ENCODE measurements around the gene GUK1. TPM values are rescaled to one million over a fixed set of nuclear protein-coding genes. Genes with fewer than 3 reads are reported as not detected.

The GUK1 gene
- total and polyA plus RNA-seq, 2 of the 8 experiments (the other 6 are each of a cell fraction or from before 2014, with no cell fraction given), result 68.5 to 183 TPM

- no peak overlapping the region for H4K91ac ChIP-seq (replicated peaks; ENCODE audit: insufficient read length, low read length)
- peaks cover 0 to 43% of the 10 kb centered on the region in 2 experiments; a peak in 3 of 4 replicates for H3K79me2 ChIP-seq (ENCODE audit: control insufficient read depth in 1 of 2, insufficient read depth in 2 of 2, low read length in 2 of 2)
- DNase-seq (ENCODE audit: low read depth in 1 of 2, low spot score in 2 of 2), result no peak
- H4K8ac ChIP-seq (ENCODE audit: extremely low read depth, insufficient read depth, low read length), result no peak overlapping the region
- no peak overlapping the region for H3K18ac ChIP-seq (ENCODE audit: extremely low read depth, low read length)
- H3K9ac ChIP-seq (replicated peaks in 1 of 4; ENCODE audit: extremely low read depth in 1 of 4, low read depth in 3 of 4, low read length in 3 of 4), result no peak overlapping the region
- no peak overlapping the region for H2AK5ac ChIP-seq (ENCODE audit: low read depth, low read length)
- no peak overlapping the region for H3K4me3 ChIP-seq (ENCODE audit: extremely low read depth in 1 of 4, insufficient read depth in 2 of 4, low read depth in 3 of 4, low read length in 4 of 4)
- H3K14ac ChIP-seq (ENCODE audit: insufficient read length), result no peak overlapping the region
- no peak overlapping the region for H2BK20ac ChIP-seq (ENCODE audit: low read length)
- H2BK120ac ChIP-seq (replicated peaks; ENCODE audit: low read depth, low read length), result no peak overlapping the region
- H3K36me3 ChIP-seq (ENCODE audit: control insufficient read depth in 2 of 4, insufficient read depth in 4 of 4, low read length in 3 of 4), result no peaks in the 10 kb centered on the region
- peaks cover 23% of the 10 kb centered on the region for H3K79me1 ChIP-seq (ENCODE audit: low read depth, low read length)
- no peak overlapping the region for H2BK5ac ChIP-seq (ENCODE audit: low read depth, low read length)
- no peak overlapping the region for H2AFZ ChIP-seq (ENCODE audit: low read length)
- POLR2A ChIA-PET (ENCODE audit: partially characterized antibody), result interaction anchor here (0.7 to 3.9 kb wide), 6 partner anchors 8 to 69 kb away, joined by 3 to 30 read pairs (median 4); partner anchors contain the start of genes GJC2 and IBA57
- TF ChIP-seq RAD21 (IDR thresholded peaks at IDR 0.05 in 1 of 2, conservative IDR thresholded peaks at IDR 0.05 in 1 of 2; ENCODE audit: low read depth in 2 of 2, low read length in 2 of 2) (no peak), TCF12 (IDR thresholded peaks at IDR 0.05; ENCODE audit: low read depth, low read length) (no peak), KDM1A (IDR thresholded peaks at IDR 0.05; ENCODE audit: borderline replicate concordance, low read length) (no peak), SIX5 (IDR thresholded peaks at IDR 0.05; ENCODE audit: low read depth, low read length) (no peak), EGR1 (IDR thresholded peaks at IDR 0.05; ENCODE audit: borderline replicate concordance, low read depth, low read length) (no peak), RXRA (IDR thresholded peaks at IDR 0.05; ENCODE audit: insufficient read depth, low read depth, low read length) (no peak), JUN (IDR thresholded peaks at IDR 0.05; ENCODE audit: low read depth, low read length) (no peak), RFX5 (IDR thresholded peaks at IDR 0.05; ENCODE audit: borderline replicate concordance, low read depth, low read length) (no peak), CEBPB (IDR thresholded peaks at IDR 0.05; ENCODE audit: low read depth, low read length) (no peak), TAF1 (IDR thresholded peaks at IDR 0.05; ENCODE audit: low read depth, low read length) (no peak), POU5F1 (IDR thresholded peaks at IDR 0.05; ENCODE audit: low read depth, low read length) (no peak)
- no peak overlapping the region for H3K4me2 ChIP-seq (ENCODE audit: insufficient read depth in 1 of 2, low read depth in 2 of 2, low read length in 2 of 2)
- no peak overlapping the region for H3K23ac ChIP-seq (ENCODE audit: insufficient read length)
- no peak overlapping the region for H3K56ac ChIP-seq (replicated peaks; ENCODE audit: insufficient read length, low read depth, low read length)
- no peak overlapping the region for H3K27ac ChIP-seq (ENCODE audit: low read depth, low read length)
- H3K4me1 ChIP-seq (replicated peaks in 1 of 4; ENCODE audit: control insufficient read depth in 3 of 4, insufficient read depth in 4 of 4, low read length in 3 of 4), result peaks cover 0 to 10% (median 6%) of the 10 kb centered on the region in 4 experiments; a peak in 5 of 7 replicates
- H3K27me3 ChIP-seq (replicated peaks in 1 of 4; ENCODE audit: control insufficient read depth in 3 of 4, extremely low read depth in 1 of 4, insufficient read depth in 3 of 4, low read length in 3 of 4), result peaks cover 0 to 4% (median under 1%) of the 10 kb centered on the region in 4 experiments; a peak in 2 of 7 replicates
- no peaks in the 10 kb centered on the region for H3K9me3 ChIP-seq (ENCODE audit: insufficient read depth in 2 of 2, low read depth in 1 of 2, low read length in 1 of 2)
- H2BK15ac ChIP-seq (ENCODE audit: low read length), result no peak overlapping the region
- peaks cover 8 to 27% of the 10 kb centered on the region in 2 experiments for H4K20me1 ChIP-seq (replicated peaks in 1 of 2; ENCODE audit: control insufficient read depth in 1 of 2, insufficient read depth in 2 of 2, low read length in 2 of 2)
- CTCF ChIA-PET (ENCODE audit: partially characterized antibody), result interaction anchor here (1.4 to 1.8 kb wide), 5 partner anchors 11 to 138 kb away, joined by 3 to 12 read pairs (median 5); partner anchors contain the start of gene IBA57
- H3K4ac ChIP-seq (replicated peaks; ENCODE audit: insufficient read length, low read depth, low read length), result no peak overlapping the region
- no peak overlapping the region for H2BK12ac ChIP-seq (ENCODE audit: low read depth, low read length)
- no peak for FAIRE-seq
- 85% methylated on average over 12 of the region's 16 CpGs; no CpG with 5 or more reads in 1 of the 2 experiments for WGBS, 2 experiments (ENCODE audit: extremely low coverage in 1 of 2, insufficient coverage in 1 of 2, insufficient read length in 1 of 2, insufficient replicate concordance in 2 of 2, low coverage in 1 of 2, low lambda C conversion rate in 2 of 2, missing lambda C conversion rate in 1 of 2)
- peaks cover 5% of the 10 kb centered on the region; the same call in 1 of the 2 replicates for H3K23me2 ChIP-seq (ENCODE audit: low read depth, low read length)
- H4K5ac ChIP-seq (ENCODE audit: insufficient read length, low read depth, low read length), result no peak overlapping the region
Observed at GRCh38 chr1:228142155-228142691, 2.1 kb downstream of the GUK1 start.
